Activated CD8-positive, alpha-beta T cell treated with anti-CD3 and anti-CD28 coated beads for 36 hours (primary cell): ENCODE data around the gene TSPAN1. TPM values are rescaled to one million over a fixed set of nuclear protein-coding genes. Genes with fewer than 3 reads are reported as not detected.

Experiments
- ATAC-seq: fragments of 200-7000 bp; cut with Tn5 transposase; one replicate; pipeline ENCODE4 v1.10.0; 2021; ENCODE audit warnings: mild to moderate bottlenecking, moderate library complexity
- CTCF ChIA-PET: fragments of 350-600 bp; sonication (Branson Sonifier 250); formaldehyde crosslinking; loops from one replicate; lab custom pipeline; 2021; ENCODE audit warnings: antibody characterized with exemption; lab: Charles Lee
- POLR2A ChIA-PET: fragments of 350-600 bp; sonication (Branson Sonifier 250); formaldehyde crosslinking; loops from one replicate; lab custom pipeline; 2021; ENCODE audit warnings: antibody characterized with exemption; lab: Charles Lee
- DNase-seq: peaks from one replicate; pipeline ENCODE4 v3.0.0-alpha.2; 2020
- H3K27ac Mint-ChIP-seq: one replicate; pipeline ENCODE4 v1.8.0; 2021; ENCODE audit warnings: mild to moderate bottlenecking, mixed read lengths
- H3K27me3 Mint-ChIP-seq: one replicate; pipeline ENCODE4 v1.8.0; 2021; ENCODE audit warnings: mixed read lengths
- H3K36me3 Mint-ChIP-seq: one replicate; pipeline ENCODE4 v1.8.0; 2021; ENCODE audit warnings: low read depth, mixed read lengths
- H3K4me1 Mint-ChIP-seq: one replicate; pipeline ENCODE4 v1.8.0; 2021; ENCODE audit warnings: low read depth, mixed read lengths
- H3K4me3 Mint-ChIP-seq: one replicate; pipeline ENCODE4 v1.8.0; 2021; ENCODE audit warnings: mild to moderate bottlenecking, moderate library complexity, mixed read lengths
- H3K9me3 Mint-ChIP-seq: one replicate; pipeline ENCODE4 v1.8.0; 2021; ENCODE audit warnings: mixed read lengths
- CTCF ChIP-seq: fragments of 200-600 bp; IDR thresholded peaks from one replicate; pipeline ENCODE4 v1.8.0; 2022; ENCODE audit warnings: antibody characterized with exemption, mild to moderate bottlenecking
- intact Hi-C: fragments of 100-400 bp; cut with micrococcal nuclease; formaldehyde crosslinking; loops from one replicate; pipeline ENCODE4 v1.10.0; 2022
- total RNA-seq, 2 experiments: library from RNA; stranded (reverse); gene quantifications; one replicate each; pipeline ENCODE4 v1.2.3, GENCODE V29; 2021

Gene TSPAN1
- total RNA-seq, 2 experiments from 2014 or later: not detected

DNA sequence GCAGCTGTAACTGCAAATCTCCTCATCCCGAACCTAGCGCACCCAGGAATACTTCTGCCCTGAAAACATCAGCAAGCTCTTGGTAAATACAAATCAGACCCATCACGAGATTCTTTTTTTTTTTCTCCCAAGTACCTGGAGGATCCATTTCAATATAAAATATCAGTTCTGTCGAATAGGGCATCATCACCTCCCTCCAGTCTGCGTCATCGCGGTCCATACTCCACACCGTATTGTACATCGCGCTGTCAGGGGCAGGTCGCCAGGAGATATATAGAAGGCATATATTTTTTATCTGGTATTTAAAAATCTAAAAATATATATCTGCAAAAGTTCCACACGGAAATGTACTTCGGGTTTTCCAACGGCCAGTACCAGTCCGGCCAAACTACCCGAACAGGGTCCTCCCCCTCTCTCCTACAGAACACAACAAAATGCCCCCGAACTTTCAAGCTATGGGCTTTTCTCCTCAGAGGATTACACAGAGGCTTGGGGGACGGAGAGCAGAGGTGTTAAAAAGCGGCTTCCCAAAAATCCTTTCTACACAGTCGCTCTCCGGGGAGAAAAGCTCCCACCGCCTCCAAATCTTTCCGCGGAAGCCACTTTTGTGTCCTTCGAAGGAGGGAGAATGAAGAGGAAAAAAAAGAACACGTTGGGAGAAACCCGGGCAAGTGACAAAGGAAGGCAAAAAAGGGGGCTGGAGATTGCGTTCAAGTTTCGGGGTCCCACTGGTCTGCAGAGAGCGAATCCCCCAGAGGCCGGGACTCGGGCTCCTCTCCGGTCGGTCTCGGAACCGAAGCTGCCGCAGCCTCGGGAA is 43.0 kb upstream of the TSPAN1 start:
- POLR2A ChIA-PET: interaction anchor here (0.8 to 1.2 kb wide), 5 partner anchors 14 to 95 kb away, joined by 3 to 4 read pairs (median 4); no protein-coding TSS in a partner anchor
- ATAC-seq (no peak), DNase-seq (peak; percentile 62)
- Mint-ChIP-seq H3K27ac (peak overlapping the region; percentile 97), H3K4me3 (peak overlapping the region; percentile 83), H3K4me1 (peaks cover 27% of the 10 kb centered on the region), H3K9me3 (no peaks in the 10 kb centered on the region), H3K27me3 (peaks cover 51% of the 10 kb centered on the region), H3K36me3 (peaks cover 2% of the 10 kb centered on the region)
- TF ChIP-seq CTCF: no peak
- intact Hi-C loops: no loop called here
- CTCF ChIA-PET: interaction anchor here (1.4 kb wide), 1 partner anchor 92 kb away, joined by 5 read pairs; no protein-coding TSS in a partner anchor

DNA sequence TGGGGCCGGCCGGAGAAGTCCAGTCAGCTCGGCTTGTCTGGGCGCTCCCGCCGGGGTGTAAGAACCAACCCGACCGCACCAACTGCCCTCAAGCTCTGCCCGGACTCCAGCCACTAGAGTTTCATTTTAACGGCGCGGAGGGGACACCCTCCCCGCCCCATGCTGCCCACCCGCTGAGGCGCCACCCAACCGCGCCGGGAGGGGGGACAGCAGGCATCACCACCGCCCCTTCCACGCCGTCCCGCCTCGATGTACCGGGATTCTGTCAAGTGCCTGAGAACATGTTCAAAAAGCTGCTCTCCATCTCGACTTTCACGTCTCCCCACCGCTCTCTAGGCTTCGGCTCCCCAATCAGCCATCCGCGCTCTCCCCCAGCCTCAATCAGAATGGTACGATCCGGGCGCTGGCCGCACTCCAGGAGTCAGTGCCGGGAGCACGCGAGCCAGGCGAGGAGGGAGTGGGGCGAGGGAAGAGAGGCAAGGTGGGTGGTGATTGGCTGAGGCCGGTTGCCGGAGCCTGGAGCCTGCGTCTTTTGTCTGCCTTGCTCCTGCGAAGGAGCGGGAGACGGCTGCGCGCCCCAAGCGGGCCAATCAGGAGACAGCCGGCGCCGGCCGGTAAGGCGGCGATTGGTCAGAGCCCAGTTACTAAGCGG is 42.2 kb upstream of the TSPAN1 start, which contains the start of gene PIK3R3:
PIK3R3 (minus strand) TSS at position 101 of the 652 bp plus-strand sequence. CDS start 677 bp downstream, outside the sequence.
- POLR2A ChIA-PET: interaction anchor here (0.8 to 1.2 kb wide), 4 partner anchors 15 to 96 kb away, joined by 3 to 4 read pairs (median 4); no protein-coding TSS in a partner anchor
- CTCF ChIA-PET: interaction anchor here (1.4 kb wide), 1 partner anchor 91 kb away, joined by 5 read pairs; no protein-coding TSS in a partner anchor
- H3K4me1 Mint-ChIP-seq: peaks cover 27% of the 10 kb centered on the region
- H3K36me3 Mint-ChIP-seq: peaks cover 2% of the 10 kb centered on the region
- intact Hi-C loops: no loop called here
- ATAC-seq (peak; percentile 95), DNase-seq (peak; percentile 92)
- H3K27me3 Mint-ChIP-seq: peaks cover 52% of the 10 kb centered on the region
- no peaks in the 10 kb centered on the region for H3K9me3 Mint-ChIP-seq
- TF ChIP-seq CTCF: no peak
- H3K4me3 Mint-ChIP-seq: peak within 1 kb of the TSS; percentile 83
- H3K27ac Mint-ChIP-seq: peak within 1 kb of the TSS; percentile 97

DNA sequence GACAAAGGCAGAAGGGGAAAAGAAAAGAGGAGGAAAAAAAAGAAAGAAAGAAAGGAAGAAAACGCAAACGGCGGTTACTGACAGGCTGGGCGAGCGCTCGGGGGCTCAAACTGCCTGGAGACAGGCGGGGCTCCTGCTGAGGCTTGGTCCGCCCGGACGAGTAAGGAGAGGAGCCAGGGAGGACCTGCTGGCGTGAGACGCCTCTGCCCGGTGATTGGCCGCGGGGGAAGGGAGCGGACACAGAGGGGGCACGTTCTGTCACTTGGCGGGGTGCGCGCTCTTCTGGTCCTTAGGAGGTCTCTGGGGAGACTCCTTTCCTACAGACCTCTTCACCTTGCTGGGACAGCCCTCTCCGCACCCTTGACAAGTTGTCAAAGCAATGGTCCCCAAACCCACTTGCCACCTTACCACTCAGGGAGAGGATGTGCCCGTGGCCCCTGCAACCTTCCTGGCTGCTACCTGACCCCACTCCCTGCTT is 41.7 kb upstream of the TSPAN1 start:
- CTCF ChIA-PET: no interaction called here
- POLR2A ChIA-PET: interaction anchor here (0.5 to 1.2 kb wide), 3 partner anchors 13 to 96 kb away, joined by 3 to 4 read pairs (median 3); no protein-coding TSS in a partner anchor
- peak overlapping the region; percentile 97 for H3K27ac Mint-ChIP-seq
- H3K4me1 Mint-ChIP-seq: peaks cover 27% of the 10 kb centered on the region
- DNase-seq: peak; percentile 57
- peak; percentile 55 for ATAC-seq
- no peaks in the 10 kb centered on the region for H3K9me3 Mint-ChIP-seq
- TF ChIP-seq CTCF: no peak
- peaks cover 49% of the 10 kb centered on the region for H3K27me3 Mint-ChIP-seq
- peak overlapping the region; percentile 83 for H3K4me3 Mint-ChIP-seq
- H3K36me3 Mint-ChIP-seq: peaks cover 2% of the 10 kb centered on the region
- intact Hi-C loops: no loop called here

DNA sequence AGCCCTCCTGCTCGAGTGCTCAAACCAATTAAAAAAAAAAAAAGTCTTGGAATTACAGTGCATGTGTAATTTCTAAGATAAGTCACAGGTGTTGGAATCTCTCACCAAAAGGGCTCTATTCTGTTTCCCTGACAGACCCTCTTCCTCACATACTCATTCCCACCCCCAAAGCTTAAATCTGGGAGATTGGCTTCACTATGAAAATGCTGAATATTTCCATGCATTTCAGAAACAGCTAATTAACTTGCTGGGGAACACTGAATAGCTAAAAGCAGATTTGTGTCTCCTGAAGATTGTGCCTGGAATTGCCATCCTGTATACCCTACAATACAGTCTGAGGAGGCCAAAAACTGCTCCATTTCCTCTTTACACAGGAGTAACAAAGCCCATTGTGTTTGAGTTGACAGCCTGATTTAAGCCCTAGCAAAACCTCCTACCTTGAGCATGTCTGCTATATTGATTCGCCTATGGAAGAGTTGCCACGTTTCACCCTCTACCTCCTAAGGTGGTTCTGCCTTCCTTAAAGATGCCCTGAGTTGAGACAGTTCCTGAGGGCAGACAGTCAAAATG is 41.0 kb upstream of the TSPAN1 start:
- CTCF ChIA-PET: no interaction called here
- peaks cover 2% of the 10 kb centered on the region for H3K36me3 Mint-ChIP-seq
- TF ChIP-seq CTCF: no peak
- POLR2A ChIA-PET: interaction anchor here (0.5 kb wide), 1 partner anchor 13 kb away, joined by 3 read pairs; no protein-coding TSS in a partner anchor
- H3K9me3 Mint-ChIP-seq: no peaks in the 10 kb centered on the region
- H3K4me1 Mint-ChIP-seq: peaks cover 27% of the 10 kb centered on the region
- intact Hi-C loops: no loop called here
- H3K27ac Mint-ChIP-seq: no peak overlapping the region
- peak overlapping the region; percentile 83 for H3K4me3 Mint-ChIP-seq
- no peak for DNase-seq
- peaks cover 48% of the 10 kb centered on the region for H3K27me3 Mint-ChIP-seq
- ATAC-seq: no peak
